B cell (primary cell): ENCODE results near the gene EPB41L3.

ENCODE experiments used
- EZH2 ChIP-seq: IDR thresholded peaks from 2 replicates; pipeline ENCODE4 v1.6.1; 2012; ENCODE audit warnings: borderline replicate concordance, low read depth, mild to moderate bottlenecking, moderate library complexity, low read length; ENCODE audit not compliant: insufficient read depth, poor library complexity, severe bottlenecking
- TF ChIP-seq, protein P1 (sequence below): fragments of 200-600 bp; IDR thresholded peaks from one replicate; pipeline ENCODE4 v1.8.0; 2022; ENCODE audit warnings: antibody characterized with exemption, mild to moderate bottlenecking

DNA sequence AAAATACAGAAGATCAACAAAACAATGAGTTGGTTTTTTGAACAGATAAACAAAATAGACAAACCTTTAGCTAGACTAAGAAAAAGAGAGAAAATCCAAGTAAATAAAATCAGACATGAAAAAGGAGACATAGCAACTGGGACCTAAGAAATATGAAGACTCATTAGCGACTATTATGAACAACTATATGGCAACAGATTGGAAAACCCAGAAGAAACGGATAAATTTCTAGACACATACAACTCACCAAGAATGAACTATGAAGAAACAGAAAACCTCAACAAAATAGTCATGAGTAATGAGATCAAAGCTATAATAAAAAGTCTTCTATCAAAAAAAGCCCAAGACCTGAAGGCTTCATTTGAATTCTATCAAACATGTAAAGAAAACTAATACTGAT, 59.3 kb downstream of the EPB41L3 start:
- TF ChIP-seq, protein P1, sequence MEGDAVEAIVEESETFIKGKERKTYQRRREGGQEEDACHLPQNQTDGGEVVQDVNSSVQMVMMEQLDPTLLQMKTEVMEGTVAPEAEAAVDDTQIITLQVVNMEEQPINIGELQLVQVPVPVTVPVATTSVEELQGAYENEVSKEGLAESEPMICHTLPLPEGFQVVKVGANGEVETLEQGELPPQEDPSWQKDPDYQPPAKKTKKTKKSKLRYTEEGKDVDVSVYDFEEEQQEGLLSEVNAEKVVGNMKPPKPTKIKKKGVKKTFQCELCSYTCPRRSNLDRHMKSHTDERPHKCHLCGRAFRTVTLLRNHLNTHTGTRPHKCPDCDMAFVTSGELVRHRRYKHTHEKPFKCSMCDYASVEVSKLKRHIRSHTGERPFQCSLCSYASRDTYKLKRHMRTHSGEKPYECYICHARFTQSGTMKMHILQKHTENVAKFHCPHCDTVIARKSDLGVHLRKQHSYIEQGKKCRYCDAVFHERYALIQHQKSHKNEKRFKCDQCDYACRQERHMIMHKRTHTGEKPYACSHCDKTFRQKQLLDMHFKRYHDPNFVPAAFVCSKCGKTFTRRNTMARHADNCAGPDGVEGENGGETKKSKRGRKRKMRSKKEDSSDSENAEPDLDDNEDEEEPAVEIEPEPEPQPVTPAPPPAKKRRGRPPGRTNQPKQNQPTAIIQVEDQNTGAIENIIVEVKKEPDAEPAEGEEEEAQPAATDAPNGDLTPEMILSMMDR: no peak
- TF ChIP-seq EZH2: no peak
